Thymus (tissue), 11 donors: ENCODE measurements around the gene ACSS1. TPM values are rescaled to one million over a fixed set of nuclear protein-coding genes. Genes with fewer than 3 reads are reported as not detected.

Experiments used
- DNase-seq, 9 donors: peaks; one replicate each; pipeline ENCODE4 v3.0.0-alpha.2; 2013; ENCODE audit warnings: low spot score in 9 of 9, low read depth in 6 of 9, missing footprints in 1 of 9
- H3K27ac ChIP-seq, 2 donors: one replicate each; pipeline ENCODE4 v1.5.1; 2013; ENCODE audit warnings: control low read depth in 1 of 2, low read depth in 1 of 2, low read length in 1 of 2, mild to moderate bottlenecking in 1 of 2, moderate library complexity in 1 of 2
- H3K27me3 ChIP-seq, 2 donors: one replicate each; pipeline ENCODE4 v1.5.1; 2013; ENCODE audit warnings: low read length in 1 of 2; ENCODE audit not compliant: control insufficient read depth in 2 of 2, insufficient read depth in 1 of 2
- H3K36me3 ChIP-seq, 2 donors: one replicate each; pipeline ENCODE4 v1.5.1; 2013; ENCODE audit warnings: low read length in 1 of 2, mild to moderate bottlenecking in 1 of 2, moderate library complexity in 1 of 2; ENCODE audit not compliant: control insufficient read depth in 2 of 2, insufficient read depth in 2 of 2
- H3K4me1 ChIP-seq, 2 donors: one replicate each; pipeline ENCODE4 v1.5.1; 2013; ENCODE audit warnings: low read length in 2 of 2; ENCODE audit not compliant: control insufficient read depth in 2 of 2, insufficient read depth in 2 of 2
- H3K4me3 ChIP-seq, 2 donors: one replicate each; pipeline ENCODE4 v1.5.1; 2013; ENCODE audit warnings: low read length in 2 of 2, control low read depth in 1 of 2, mild to moderate bottlenecking in 1 of 2
- H3K9me3 ChIP-seq, 2 donors: one replicate each; pipeline ENCODE4 v1.5.1; 2013; ENCODE audit warnings: low read length in 1 of 2, mild to moderate bottlenecking in 1 of 2; ENCODE audit not compliant: control insufficient read depth in 2 of 2, insufficient read depth in 1 of 2
- WGBS: extraction: QIAGEN DNeasy Blood & Tissue Kit; methylation state at CpG from one replicate; pipeline ENCODE4 v1.1.7; 2013; 5-methylcytosine and 5-hydroxymethylcytosine counted together
- polyA plus RNA-seq: library from polyadenylated mRNA; stranded (reverse); fragments of 200-250 nt; gene quantifications from one replicate; pipeline ENCODE4 v1.2.3, GENCODE V29; 2013
- total RNA-seq: library from RNA; stranded (reverse); fragments of 120-200 nt; gene quantifications from one replicate; pipeline ENCODE4 v1.2.4, GENCODE V29; 2013
- donor health status: healthy.

The ACSS1 gene
- total and polyA plus RNA-seq, 2 donors: 22.2 to 27.8 TPM

DNA sequence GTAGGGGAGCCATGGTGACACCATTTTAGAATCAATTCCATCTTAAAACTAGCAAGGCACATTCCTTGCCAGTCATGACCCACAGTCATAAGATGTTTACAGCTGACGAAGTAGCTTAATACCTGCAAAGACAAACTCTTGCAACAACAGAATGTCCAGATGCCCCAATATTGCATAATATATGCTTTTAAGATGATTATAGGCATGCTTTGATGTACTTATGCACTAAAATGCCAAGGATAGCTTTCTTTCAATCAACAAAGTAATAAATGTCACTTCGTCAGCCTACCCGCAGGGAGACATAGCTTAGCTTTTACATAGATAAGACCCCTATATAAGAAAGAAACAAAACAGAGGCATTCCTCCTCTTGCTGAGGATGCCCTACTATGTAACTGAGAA, 26.7 kb downstream of the ACSS1 start:
- Histone ChIP-seq H3K4me3 (no peak overlapping the region), H3K4me1 (peaks cover 6 to 14% of the 10 kb centered on the region in 2 donors), H3K27ac (no peak overlapping the region), H3K27me3 (no peaks in the 10 kb centered on the region), H3K9me3 (no peaks in the 10 kb centered on the region), H3K36me3 (peaks cover 0 to 15% of the 10 kb centered on the region in 2 donors)
- DNase-seq: no peak
- 81% methylated on average over 3 of the region's 3 CpGs for WGBS

DNA sequence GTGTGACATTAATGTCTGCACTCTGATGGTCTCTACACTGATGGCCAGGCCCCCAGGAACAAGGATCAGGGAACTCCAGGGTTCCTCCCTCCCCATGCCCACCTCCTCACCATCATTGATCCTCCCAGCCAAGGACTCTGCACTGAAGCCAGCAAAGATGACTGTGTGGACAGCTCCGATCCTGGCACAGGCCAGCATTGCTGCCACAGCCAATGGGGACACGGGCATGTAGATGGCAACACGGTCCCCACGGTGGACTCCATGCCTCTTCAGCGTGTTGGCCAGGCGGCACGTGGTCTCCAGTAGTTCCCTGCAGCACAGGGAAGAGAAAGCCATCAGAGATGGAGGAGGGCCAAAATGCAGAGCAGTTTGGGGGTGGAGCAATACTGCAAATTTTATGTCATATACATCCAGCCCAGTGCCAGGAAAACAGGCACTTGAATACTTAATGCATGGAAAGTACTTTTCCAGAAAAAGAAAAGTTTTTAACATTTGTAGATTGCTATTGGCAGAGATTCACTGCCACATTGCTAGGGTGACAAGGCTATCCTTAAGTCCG, 27.2 kb downstream of the ACSS1 start:
- Histone ChIP-seq H3K4me1 (peaks cover 1 to 9% of the 10 kb centered on the region in 2 donors), H3K9me3 (no peaks in the 10 kb centered on the region), H3K36me3 (peaks cover 0 to 15% of the 10 kb centered on the region in 2 donors), H3K4me3 (no peak overlapping the region), H3K27me3 (no peaks in the 10 kb centered on the region), H3K27ac (no peak overlapping the region)
- WGBS: 98% methylated on average over 8 of the region's 8 CpGs
- DNase-seq: no peak

DNA sequence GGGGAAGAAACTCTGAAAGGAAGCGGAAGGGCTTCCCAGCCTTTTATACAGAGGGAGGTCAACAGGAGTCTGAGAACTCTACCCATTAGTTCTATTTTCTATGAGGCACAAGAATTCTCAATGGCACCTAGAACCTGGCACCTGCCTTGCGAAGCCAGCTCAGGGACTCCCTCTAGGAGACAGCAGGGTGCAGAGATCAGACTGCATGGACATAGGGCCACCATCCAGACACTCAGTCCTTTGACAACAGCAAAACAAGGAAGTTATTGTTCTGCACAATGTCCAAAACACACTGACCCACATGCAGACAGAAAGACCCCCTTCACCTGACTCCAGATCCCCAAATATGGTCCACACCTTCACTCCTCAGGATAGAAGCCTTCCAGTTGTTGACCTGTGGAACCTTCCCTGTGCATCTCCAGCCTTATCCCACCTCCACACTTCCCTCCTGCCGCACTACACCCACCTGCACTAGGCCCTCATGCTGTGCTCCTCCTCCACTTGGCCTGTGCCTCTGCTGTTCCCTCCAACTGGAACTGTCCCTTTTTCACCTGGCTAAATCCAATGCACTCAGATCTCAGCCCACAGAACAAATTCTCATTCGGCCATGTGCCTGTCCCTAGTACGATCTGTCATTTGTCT, 27.8 kb downstream of the ACSS1 start:
- Histone ChIP-seq H3K36me3 (peaks cover 0 to 15% of the 10 kb centered on the region in 2 donors), H3K4me1 (peaks cover 0 to 8% of the 10 kb centered on the region in 2 donors), H3K9me3 (no peaks in the 10 kb centered on the region), H3K27ac (no peak overlapping the region), H3K27me3 (no peaks in the 10 kb centered on the region), H3K4me3 (no peak overlapping the region)
- DNase-seq: no peak
- 98% methylated on average over 5 of the region's 5 CpGs for WGBS

DNA sequence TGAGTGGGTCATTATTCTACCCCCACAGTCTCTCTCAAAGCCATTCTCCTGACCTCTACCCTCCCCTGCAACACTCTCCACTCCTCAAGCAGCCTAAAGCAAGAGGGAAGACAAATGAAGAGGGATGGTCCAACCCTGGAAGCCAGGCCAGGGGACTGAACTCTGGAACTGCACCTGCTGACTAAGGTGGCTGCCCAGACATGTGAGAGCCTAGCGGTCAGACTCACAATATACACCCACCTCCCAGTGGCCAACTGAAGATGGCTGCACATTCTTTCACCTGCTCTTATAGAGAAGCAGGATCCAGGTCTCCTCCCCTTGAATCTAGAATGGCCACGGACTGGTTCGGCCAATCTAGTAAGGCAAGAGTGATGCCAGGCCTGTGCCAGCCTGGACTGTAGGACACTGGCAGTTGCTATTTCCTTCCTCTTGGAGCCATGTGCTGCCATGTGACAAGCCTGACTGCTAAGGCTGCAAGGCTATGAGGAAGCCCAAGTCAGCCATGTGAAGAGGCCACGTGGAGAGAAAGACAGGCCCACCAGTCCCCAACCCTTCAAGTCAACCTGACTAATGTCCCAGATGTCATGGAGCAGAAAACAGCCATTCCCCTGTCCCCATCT, 31.8 kb downstream of the ACSS1 start:
- Histone ChIP-seq H3K4me1 (no peaks in the 10 kb centered on the region), H3K36me3 (peaks cover 0 to 19% of the 10 kb centered on the region in 2 donors), H3K27me3 (no peaks in the 10 kb centered on the region), H3K27ac (no peak overlapping the region), H3K9me3 (no peaks in the 10 kb centered on the region), H3K4me3 (no peak overlapping the region)
- WGBS: 94% methylated on average over 4 of the region's 4 CpGs
- DNase-seq: no peak

DNA sequence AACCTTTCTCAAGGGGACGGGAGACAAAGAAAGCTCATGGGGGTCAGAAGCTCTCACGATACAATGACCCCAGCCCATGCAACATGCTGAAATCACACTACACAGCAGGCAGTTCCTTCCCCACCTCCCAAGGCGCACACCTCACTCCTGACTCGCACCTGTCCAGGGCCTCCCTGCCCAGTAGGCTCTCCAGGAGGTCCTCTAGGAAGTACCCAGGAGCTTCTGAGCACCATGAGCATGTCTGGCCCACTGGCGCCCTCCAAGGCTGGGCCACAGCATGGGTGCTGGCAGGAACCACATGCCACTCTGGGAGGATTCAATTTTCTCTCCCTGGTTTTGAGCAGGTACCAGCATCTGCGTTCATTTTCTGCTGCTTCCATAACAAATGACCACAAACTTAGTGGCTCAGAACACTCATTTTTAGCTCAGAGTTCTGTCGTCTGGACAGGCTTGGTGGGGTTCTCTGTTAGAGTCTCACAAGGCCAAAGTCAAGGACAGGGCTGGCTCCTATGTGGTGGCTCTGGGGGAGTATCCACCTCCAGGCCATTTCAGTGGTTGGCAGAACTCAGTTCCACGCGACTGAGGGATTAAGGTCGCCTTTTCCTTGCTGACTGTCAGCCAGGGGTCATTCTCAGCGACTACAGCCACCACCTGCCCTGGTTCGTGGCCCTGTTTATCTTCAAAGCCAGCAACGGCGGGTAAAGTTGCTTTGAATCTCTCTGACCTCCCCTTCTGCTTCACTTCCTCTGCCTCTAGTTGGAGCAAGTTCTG, 32.7 kb downstream of the ACSS1 start:
- Histone ChIP-seq H3K36me3 (peaks cover 0 to 16% of the 10 kb centered on the region in 2 donors), H3K4me1 (no peaks in the 10 kb centered on the region), H3K4me3 (no peak overlapping the region), H3K27ac (no peak overlapping the region), H3K9me3 (no peaks in the 10 kb centered on the region), H3K27me3 (no peaks in the 10 kb centered on the region)
- no peak for DNase-seq
- WGBS: 95% methylated on average over 14 of the region's 14 CpGs

DNA sequence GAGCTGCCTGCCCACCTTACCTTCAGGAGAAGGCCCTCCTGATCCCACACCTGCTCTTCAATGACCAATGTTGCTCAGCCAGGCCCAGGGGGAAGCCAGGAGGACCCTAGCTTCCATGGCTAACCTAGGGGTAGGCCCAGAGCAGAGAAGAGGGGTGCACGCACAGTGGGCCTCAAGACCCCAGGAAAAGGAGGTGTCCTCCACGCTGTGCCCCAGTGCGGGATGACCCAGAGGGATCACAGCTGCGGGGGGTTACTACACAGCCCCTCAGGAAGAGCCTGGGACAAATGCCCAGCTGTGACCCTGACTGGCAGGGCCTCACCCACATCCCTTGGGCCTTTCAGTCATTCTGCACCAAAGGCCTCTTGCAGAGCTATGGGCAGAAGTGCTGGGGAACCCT, 33.8 kb downstream of the ACSS1 start:
- no peaks in the 10 kb centered on the region for H3K27me3 ChIP-seq
- 97% methylated on average over 4 of the region's 4 CpGs for WGBS
- peaks cover 4 to 15% of the 10 kb centered on the region in 2 donors for H3K36me3 ChIP-seq
- no peaks in the 10 kb centered on the region for H3K9me3 ChIP-seq
- H3K4me1 ChIP-seq: no peaks in the 10 kb centered on the region
- H3K27ac ChIP-seq: no peak overlapping the region
- no peak for DNase-seq
- no peak overlapping the region for H3K4me3 ChIP-seq

DNA sequence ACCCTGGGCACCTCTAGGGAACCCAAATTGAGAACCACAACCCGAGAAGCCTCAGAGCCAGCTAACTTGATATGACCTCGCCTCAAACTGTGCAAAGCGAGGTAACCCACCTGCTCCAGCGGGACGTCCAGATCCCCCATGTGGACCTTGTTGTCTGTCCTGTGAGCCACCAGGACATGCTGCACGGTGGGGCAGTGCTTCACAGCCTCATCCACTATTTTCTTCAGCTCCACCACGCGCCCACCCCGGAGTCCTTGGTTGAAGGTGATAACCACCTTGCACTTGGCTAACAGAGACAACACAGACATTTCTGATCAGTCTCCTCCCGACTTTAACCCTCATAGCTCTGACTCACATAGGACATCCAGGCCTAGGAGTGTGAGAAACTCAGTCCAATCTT, 34.6 kb downstream of the ACSS1 start:
- peaks cover 0 to 1% of the 10 kb centered on the region in 2 donors for H3K4me1 ChIP-seq
- WGBS: 87% methylated on average over 10 of the region's 10 CpGs
- no peak for DNase-seq

DNA sequence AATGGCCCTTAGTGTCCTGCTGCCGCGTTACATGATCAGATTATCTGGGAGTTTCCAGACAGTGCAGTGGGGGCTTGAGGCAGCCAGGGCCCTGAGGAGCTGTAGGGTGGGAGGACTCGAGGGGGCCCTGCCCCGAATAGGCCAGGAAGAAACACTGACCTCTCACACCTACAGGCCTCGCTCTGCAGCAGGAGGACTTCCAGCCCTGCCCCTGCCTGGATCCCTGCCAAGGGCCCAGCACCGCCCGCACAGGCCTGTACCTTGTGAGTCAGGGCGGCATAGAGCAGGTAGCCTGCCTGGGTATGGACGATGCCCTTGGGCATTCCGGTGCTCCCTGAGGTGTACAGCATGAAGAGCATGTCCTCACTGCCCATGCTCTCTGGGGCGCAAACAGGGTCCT, 35.3 kb downstream of the ACSS1 start:
- H3K4me1 ChIP-seq: peaks cover 0 to 4% of the 10 kb centered on the region in 2 donors
- no peak for DNase-seq
- peaks cover 9 to 18% of the 10 kb centered on the region in 2 donors for H3K36me3 ChIP-seq
- H3K27ac ChIP-seq: peak overlapping the region in 1 of 2 donors; percentile 47
- WGBS: 98% methylated on average over 11 of the region's 11 CpGs
- no peak overlapping the region for H3K4me3 ChIP-seq
- H3K27me3 ChIP-seq: no peaks in the 10 kb centered on the region
- no peaks in the 10 kb centered on the region for H3K9me3 ChIP-seq

More for the DNA sequence above, 34.6 kb downstream of the ACSS1 start:
- peaks cover 9 to 18% of the 10 kb centered on the region in 2 donors for H3K36me3 ChIP-seq
- H3K4me3 ChIP-seq: no peak overlapping the region
- no peaks in the 10 kb centered on the region for H3K27me3 ChIP-seq
- H3K9me3 ChIP-seq: no peaks in the 10 kb centered on the region
- H3K27ac ChIP-seq: no peak overlapping the region

DNA sequence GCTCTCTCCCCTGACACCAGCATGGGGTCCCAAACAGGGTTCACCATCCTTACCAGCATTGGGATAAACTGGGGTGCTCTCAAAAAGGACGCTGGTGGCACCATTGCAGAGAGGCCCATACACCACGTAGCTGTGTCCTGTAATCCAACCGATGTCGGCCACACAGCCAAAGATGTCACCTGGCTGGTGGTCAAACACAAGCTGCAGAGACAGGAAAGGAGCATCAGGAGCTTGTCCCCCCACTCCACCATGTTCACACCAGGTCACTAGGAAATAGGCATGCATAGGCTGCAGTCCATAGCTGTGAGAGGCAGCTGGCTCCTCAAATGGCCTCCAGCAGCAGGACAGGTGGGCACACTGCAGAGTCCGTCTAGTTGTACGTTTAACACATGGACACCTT, 36.6 kb downstream of the ACSS1 start:
- DNase-seq: no peak
- Histone ChIP-seq H3K9me3 (no peaks in the 10 kb centered on the region), H3K4me1 (peaks cover 0 to 7% of the 10 kb centered on the region in 2 donors), H3K4me3 (no peak overlapping the region), H3K27ac (no peak overlapping the region), H3K27me3 (no peaks in the 10 kb centered on the region), H3K36me3 (peaks cover 9 to 22% of the 10 kb centered on the region in 2 donors)
- WGBS: 98% methylated on average over 6 of the region's 6 CpGs
